Esophagus squamous epithelium (tissue), 4 donors: ENCODE results near the gene PLA2R1.

Experiments
- POLR2A ChIP-seq, 4 donors: fragments of 450-650 bp; IDR thresholded peaks; one replicate each; pipeline ENCODE4 v1.6.1; 2017; ENCODE audit warnings: antibody characterized with exemption in 4 of 4, mild to moderate bottlenecking in 4 of 4, moderate library complexity in 3 of 4
- TF ChIP-seq, protein P1 (sequence below), 6 experiments: fragments of 450-650 bp in 4 of 6; fragments of 200-600 bp in 2 of 6; sonication (generic) in 2 of 6; IDR thresholded peaks; one replicate each; pipeline ENCODE4 v1.5.1; 2016 to 2019; ENCODE audit warnings: antibody characterized with exemption in 6 of 6, mild to moderate bottlenecking in 4 of 6, moderate library complexity in 4 of 6

DNA sequence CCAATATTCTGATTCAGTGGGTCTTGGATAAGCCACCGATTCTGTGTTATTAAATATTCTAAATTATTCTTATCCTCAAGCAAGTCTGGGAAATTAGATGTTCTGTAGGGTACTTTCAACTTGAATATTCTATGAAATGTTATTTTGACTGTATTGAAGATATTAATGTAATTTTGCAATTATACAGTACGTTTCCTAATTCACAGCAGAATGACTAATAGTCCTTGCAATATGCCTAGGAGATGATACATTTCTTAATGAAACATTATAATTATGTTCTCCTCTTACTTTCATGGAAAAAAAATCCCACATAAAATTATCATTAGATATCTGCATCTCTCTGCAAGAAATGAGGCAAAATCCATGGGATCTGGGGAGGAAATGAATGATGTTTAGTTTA, 46.2 kb upstream of the PLA2R1 start:
- TF ChIP-seq, protein P1, sequence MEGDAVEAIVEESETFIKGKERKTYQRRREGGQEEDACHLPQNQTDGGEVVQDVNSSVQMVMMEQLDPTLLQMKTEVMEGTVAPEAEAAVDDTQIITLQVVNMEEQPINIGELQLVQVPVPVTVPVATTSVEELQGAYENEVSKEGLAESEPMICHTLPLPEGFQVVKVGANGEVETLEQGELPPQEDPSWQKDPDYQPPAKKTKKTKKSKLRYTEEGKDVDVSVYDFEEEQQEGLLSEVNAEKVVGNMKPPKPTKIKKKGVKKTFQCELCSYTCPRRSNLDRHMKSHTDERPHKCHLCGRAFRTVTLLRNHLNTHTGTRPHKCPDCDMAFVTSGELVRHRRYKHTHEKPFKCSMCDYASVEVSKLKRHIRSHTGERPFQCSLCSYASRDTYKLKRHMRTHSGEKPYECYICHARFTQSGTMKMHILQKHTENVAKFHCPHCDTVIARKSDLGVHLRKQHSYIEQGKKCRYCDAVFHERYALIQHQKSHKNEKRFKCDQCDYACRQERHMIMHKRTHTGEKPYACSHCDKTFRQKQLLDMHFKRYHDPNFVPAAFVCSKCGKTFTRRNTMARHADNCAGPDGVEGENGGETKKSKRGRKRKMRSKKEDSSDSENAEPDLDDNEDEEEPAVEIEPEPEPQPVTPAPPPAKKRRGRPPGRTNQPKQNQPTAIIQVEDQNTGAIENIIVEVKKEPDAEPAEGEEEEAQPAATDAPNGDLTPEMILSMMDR (IDR thresholded peaks at IDR 0.05) = no peak
- TF ChIP-seq POLR2A (IDR thresholded peaks at IDR 0.05) = no peak
